Fibroblast of the conjunctiva (primary cell): ENCODE measurements around the gene SIL1.
"Not testable (repeated sequence)": the region's sequence is repeated elsewhere in the genome, so short reads cannot be mapped to it uniquely, and the experiment has no call there.

Experiments
- DNase-seq: peaks from one replicate; pipeline ENCODE4 v3.0.0-alpha.2; 2010; ENCODE audit warnings: low read depth

Gene SIL1

GRCh38 chr5:139108063-139108824, 89.9 kb downstream of the SIL1 start:
- DNase-seq = peak; percentile 14

DNA sequence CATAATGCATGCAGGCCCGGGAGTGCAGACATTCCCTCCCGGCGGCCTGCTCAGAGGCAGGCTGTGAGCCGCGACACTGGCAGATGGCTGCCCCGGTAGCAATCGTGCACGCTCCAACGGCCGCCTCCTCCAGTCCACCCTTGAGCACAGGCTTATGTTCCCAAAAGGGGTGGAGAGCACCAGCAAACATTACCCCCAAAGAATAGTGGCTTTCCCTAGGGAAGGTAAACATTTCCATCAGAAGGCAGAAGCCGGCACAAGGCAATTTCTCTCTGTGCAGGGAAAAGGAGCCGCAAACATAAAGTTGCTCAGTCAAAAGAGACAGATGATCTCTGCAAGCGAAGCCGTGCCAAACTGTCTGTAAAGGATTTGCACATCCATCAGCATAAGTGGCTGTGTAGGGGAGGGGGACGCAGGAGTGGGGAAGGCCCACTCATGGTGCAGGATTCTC, 92.5 kb downstream of the SIL1 start:
- DNase-seq = no peak

DNA sequence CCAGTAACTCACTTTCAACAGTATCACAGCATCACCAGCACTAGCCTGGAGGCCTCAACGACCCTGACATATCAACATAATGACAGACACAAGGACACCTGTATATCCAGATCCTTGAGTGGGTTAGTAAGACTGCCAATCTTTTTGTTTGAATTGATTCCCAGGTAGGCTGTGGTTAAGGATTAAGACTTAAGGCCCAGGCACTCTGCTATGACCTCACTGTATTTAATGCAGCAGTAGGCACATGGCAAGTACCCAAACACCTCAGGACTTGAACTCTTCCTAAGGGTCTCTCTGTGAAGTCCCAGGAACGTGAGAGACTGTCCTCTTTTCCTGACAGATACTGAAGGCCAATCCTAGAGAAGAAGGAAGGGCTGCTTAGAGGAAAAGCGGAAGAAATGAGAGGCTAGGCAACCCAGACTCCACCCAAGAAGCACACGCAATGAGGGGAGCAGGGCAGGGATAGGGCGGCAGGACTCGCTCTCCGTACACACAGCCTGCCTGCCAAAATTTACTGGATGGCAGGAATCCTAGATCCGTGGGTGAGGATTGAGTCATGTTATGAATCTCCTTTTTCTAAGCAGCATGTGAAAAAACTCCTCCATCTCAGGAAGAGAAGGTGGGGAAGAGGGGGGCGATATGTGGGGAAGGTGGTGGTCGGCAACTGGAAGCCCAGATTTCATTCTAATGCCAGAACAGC, 93.4 kb downstream of the SIL1 start:
- DNase-seq = peak; percentile 88

DNA sequence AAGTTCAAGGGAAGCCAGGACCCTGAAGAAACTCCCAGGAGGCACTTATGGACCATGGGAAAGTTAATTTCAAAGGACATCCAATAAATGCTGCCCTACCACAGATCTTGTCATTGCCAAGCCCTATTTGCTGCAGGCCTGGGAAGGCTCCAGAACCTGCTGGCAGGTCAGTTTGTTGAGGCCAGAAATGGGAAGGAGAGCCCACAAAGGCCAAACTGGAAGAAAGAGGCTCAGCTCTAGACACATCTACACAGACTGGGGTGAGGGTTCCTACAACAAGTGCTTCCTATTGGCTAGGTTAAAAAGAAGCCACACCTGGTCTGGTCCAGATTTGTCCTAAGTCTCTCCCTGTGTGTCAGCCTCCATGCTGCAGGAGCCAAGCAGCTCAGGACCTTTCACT, 94.4 kb downstream of the SIL1 start:
- no peak for DNase-seq

- DNase-seq = peak; percentile 42
Observed at GRCh38 chr5:139100825-139101224, 97.3 kb downstream of the SIL1 start.

DNA sequence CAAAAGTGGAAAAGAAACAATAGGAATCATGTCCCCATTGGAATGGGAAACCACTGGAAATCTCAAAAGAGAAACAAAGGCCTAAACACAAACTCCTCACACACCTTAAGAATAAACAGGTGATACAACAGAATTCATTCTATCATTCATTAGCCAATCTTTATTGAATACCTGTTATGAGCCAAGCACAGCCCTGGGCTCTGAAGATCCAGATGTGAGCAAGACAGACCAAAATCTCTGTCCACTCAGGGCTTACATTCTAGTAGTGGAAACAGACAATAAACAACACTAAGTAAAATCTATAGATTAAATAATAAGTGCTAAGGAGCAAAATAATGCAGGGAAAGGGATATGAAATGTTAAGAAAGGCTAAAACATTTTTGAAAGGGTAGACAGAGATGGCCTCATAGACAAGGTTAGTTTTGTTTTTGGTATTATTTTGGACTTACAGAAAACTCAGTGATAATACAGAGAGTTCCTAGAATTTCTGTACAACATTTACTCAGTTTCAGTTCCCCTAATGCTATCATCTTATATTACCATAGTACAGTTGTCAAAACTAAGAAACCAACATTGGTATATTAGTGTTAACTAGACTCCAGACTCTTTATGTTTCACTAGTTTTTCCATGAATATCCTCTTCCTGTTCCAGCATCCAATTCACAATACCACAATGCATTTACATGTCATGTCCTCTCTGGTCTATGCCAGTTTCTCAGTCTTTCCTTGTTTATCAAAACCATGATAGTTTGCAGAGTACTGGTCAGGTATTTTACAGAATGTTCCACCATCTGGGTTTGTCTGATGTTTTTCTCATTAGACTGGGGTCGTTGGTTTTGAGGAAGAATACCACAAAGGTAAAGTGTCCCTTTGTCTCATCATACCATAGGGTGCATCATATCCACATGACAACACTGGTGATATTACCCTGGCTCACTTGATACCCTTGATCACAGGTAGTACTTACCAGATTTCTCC, 103.7 kb downstream of the SIL1 start:
- no peak for DNase-seq

- DNase-seq = no peak
Observed at GRCh38 chr5:139092741-139093343, 105.3 kb downstream of the SIL1 start.

- peak; percentile 21 for DNase-seq
Observed at GRCh38 chr5:139091439-139092156, 106.6 kb downstream of the SIL1 start.

DNA sequence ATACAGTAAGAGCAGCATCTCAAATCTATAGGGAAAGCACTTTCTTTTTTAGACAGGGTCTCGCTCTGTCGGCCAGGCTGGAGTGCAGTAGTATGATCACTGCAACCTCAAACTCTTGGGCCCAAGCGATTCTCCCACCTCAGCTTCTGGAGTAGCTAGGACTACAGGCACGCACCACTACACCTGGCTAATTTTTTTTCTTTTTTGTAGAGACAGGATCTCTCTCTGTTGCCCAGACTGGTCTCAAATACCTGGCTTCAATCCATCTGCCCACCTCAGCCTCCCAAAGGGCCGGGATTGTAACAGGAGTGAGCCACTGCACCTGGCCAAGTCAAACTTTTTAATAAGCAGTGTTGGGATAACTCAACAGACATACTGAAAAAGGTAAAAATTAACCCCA, 107.6 kb downstream of the SIL1 start:
- DNase-seq = no peak

GRCh38 chr5:139088024-139088423, 110.1 kb downstream of the SIL1 start:
- no peak for DNase-seq

DNA sequence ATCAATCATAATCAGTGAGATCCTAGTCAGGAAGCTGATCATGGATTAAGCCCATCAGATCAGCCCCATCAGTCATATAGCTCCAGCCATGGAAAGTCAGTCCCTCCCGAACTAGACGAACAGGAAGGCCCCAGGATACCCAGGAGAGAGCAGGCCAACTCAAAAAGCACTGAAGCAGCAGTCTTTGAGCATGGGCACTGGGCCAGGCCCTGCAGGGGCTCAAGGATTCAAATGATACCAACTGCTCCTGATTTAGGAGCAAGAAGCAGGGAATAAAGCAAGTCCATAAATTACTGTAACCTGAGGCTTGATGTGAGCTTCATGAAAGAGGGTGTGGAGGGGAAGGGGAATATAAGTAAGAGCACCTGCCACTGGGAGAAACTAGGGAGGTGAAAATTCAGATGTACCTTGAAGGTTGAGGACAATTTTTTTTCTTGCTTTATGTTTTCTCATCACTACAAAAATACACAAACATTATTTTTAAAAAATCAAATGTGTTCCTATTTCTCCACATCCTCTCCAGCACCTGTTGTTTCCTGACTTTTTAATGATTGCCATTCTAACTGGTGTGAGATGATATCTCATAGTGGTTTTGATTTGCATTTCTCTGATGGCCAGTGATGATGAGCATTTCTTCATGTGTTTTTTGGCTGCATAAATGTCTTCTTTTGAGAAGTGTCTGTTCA, 115.2 kb downstream of the SIL1 start:
- no peak for DNase-seq

GRCh38 chr5:139079991-139080610, 118.1 kb downstream of the SIL1 start:
- no peak for DNase-seq

GRCh38 chr5:139079225-139079990, 118.8 kb downstream of the SIL1 start:
- no peak for DNase-seq

DNA sequence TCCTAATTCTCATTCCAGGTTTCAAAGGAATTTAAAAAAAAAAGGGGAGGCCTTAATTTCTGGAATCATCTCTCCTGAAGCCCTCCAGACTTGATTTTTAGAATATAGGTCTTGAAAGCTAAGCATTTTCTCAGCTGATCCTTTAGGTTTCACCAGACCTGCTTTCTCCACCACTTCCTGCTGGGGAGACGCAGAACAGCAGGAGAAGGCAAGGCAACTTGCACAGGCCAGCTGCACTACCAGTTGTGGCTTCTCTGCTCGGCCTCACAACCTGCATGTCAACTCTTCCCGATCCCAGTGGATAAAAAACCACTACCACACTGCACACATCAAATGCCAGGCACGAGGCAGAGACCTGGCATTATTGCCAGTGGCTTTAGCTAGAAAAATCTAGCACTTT, 119.8 kb downstream of the SIL1 start:
- DNase-seq = no peak

DNA sequence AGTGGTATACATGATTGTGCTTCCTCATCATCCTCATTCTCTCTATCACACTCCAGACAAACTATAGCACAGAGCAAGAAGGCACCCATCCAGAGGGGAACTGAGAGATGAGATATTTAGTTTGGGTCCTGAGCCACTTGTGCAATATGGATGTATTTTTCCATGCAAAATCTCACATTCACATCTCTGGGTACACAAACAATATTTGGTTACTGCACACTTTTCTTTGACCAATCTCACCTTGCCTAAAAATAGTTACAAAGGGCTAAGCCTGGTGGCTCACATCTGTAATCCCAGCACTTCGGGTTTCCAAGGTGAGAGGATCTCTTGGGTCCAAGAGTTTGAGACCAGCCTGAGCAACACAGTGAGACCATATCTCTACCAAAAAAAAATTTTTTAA, 120.3 kb downstream of the SIL1 start:
- no peak for DNase-seq

DNA sequence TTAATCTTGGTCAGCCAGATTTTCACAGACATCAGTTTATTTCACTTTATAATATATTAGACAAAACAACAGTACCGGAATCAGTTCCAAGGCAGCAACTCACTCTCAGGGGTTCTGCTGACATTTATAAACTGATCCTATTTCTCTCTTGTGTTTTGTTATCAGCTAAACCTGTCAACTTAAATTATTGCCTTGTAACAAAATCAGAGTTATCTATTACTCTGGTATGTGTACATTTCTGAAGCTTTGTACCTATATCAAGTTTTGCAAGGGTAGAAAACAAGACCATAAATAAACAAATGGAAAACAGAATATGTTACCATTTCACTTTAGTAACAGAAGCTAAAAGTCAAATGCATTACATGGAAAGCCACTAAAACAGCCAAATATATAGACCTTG, 122.1 kb downstream of the SIL1 start:
- DNase-seq = no peak

DNA sequence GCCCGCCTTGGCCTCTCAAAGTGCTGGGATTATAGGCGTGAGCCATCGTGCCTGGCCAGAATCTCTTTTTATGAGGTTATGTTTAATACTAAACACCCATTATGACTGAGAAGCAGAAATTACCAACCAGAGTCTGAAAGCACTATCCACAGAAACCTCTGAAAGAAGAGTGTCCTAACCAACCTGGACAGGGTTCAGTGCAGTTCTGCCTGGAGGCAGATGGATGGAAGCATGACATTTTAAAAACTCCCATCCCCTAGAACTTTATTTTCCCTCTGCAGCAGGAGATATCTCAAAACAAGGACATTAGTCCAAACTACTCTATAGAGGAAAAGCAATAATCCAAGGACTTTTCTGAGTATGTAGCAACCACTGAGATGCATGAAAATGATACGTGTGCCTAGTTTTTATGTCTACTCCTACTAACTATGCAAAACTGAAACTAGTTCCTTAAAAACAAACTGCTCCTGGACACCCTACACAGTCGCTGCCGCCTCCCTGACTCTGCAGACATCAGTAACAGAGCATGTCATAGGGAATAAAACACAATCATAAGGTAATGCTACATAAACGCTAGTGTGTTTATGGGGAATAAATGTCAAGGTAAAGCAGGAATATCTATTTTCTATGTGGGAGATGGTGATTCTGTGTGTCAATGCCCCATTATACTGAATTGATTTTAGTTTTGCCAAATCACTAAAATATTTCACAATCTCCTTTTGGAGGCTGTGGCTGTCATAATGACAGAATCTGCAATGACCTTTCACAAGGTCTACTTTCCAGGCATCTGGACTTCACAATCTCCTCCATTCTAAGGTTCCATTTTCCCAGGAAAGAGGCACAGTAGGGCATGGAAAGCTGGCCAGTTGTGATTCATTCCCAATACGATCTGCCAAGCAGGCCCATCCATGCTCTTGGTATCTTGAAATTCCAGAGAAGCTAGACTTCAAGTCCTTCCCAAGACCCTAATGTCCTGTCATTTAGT, 122.8 kb downstream of the SIL1 start:
- DNase-seq = no peak

GRCh38 chr5:139073956-139074355, 124.2 kb downstream of the SIL1 start:
- DNase-seq = not testable (repeated sequence)
